GM19455 (cell line): ENCODE data around the gene IGSF3.
"Not testable (repeated sequence)": the region's sequence is repeated elsewhere in the genome, so short reads cannot be mapped to it uniquely, and the experiment has no call there.

Source experiments
- ATAC-seq: cut with Tn5 transposase; IDR thresholded peaks from one replicate; pipeline ENCODE4 v1.9.1; 2021; ENCODE audit not compliant: unreplicated experiment

IGSF3 gene

GRCh38 chr1:116664366-116664977, 3.1 kb downstream of the IGSF3 start:
- no peak for ATAC-seq

GRCh38 chr1:116663821-116664220, 3.7 kb downstream of the IGSF3 start:
- no peak for ATAC-seq

GRCh38 chr1:116661633-116662032, 5.9 kb downstream of the IGSF3 start:
- ATAC-seq: no peak

- not testable (repeated sequence) for ATAC-seq
These were observed 8.9 kb downstream of the IGSF3 start for GRCh38 chr1:116658645-116659044.

GRCh38 chr1:116657836-116658235, 9.7 kb downstream of the IGSF3 start:
- ATAC-seq: not testable (repeated sequence)

- no peak for ATAC-seq
These were observed 13.2 kb downstream of the IGSF3 start for GRCh38 chr1:116654351-116654750.

GRCh38 chr1:116652598-116652997, 14.9 kb downstream of the IGSF3 start:
- ATAC-seq: not testable (repeated sequence)

GRCh38 chr1:116650781-116651180, 16.8 kb downstream of the IGSF3 start:
- ATAC-seq: not testable (repeated sequence)

GRCh38 chr1:116649041-116649440, 18.5 kb downstream of the IGSF3 start:
- ATAC-seq: not testable (repeated sequence)

- not testable (repeated sequence) for ATAC-seq
These were observed 19.2 kb downstream of the IGSF3 start for GRCh38 chr1:116648325-116648724.

- not testable (repeated sequence) for ATAC-seq
These were observed 20.3 kb downstream of the IGSF3 start for GRCh38 chr1:116647186-116647585.

- ATAC-seq: not testable (repeated sequence)
These were observed 20.8 kb downstream of the IGSF3 start for GRCh38 chr1:116646673-116647170.

GRCh38 chr1:116645802-116646672, 21.5 kb downstream of the IGSF3 start:
- not testable (repeated sequence) for ATAC-seq

- not testable (repeated sequence) for ATAC-seq
These were observed 22.5 kb downstream of the IGSF3 start for GRCh38 chr1:116644993-116645392.

- not testable (repeated sequence) for ATAC-seq
These were observed 23.4 kb downstream of the IGSF3 start for GRCh38 chr1:116644096-116644495.

GRCh38 chr1:116643281-116643751, 24.2 kb downstream of the IGSF3 start:
- ATAC-seq: not testable (repeated sequence)

GRCh38 chr1:116642311-116643280, 24.9 kb downstream of the IGSF3 start:
- not testable (repeated sequence) for ATAC-seq

GRCh38 chr1:116637583-116637982, 29.9 kb downstream of the IGSF3 start:
- ATAC-seq: not testable (repeated sequence)

GRCh38 chr1:116636584-116636983, 30.9 kb downstream of the IGSF3 start:
- not testable (repeated sequence) for ATAC-seq

GRCh38 chr1:116634386-116634785, 33.1 kb downstream of the IGSF3 start:
- not testable (repeated sequence) for ATAC-seq
